CD8-positive, alpha-beta memory T cell (primary cell): Measurements from ENCODE around the gene SLC38A11. TPM values are rescaled to one million over a fixed set of nuclear protein-coding genes. Genes with fewer than 3 reads are reported as not detected.

Experiments
- CTCF ChIA-PET: fragments of 350-600 bp; sonication (Branson Sonifier 250); formaldehyde crosslinking; loops from one replicate; lab custom pipeline; 2021; ENCODE audit warnings: antibody characterized with exemption; lab: Charles Lee
- POLR2A ChIA-PET: fragments of 350-600 bp; sonication (Branson Sonifier 250); formaldehyde crosslinking; loops from one replicate; lab custom pipeline; 2021; ENCODE audit warnings: antibody characterized with exemption; lab: Charles Lee
- DNase-seq, 5 donors: peaks; one replicate each; pipeline versions ENCODE4 v3.0.0 to v3.0.0-alpha.2; 2020 to 2022; ENCODE audit warnings: mixed read lengths in 1 of 5
- H3K27ac ChIP-seq: one replicate; pipeline ENCODE4 v1.7.0; 2013; ENCODE audit warnings: low read depth, mild to moderate bottlenecking, low read length, moderate library complexity
- H3K27me3 ChIP-seq: 2 replicates; pipeline ENCODE4 v1.7.0; 2013; ENCODE audit warnings: low read length, mild to moderate bottlenecking; ENCODE audit not compliant: insufficient read depth, poor library complexity, severe bottlenecking
- H3K36me3 ChIP-seq: 2 replicates; pipeline ENCODE4 v1.7.0; 2013; ENCODE audit warnings: mild to moderate bottlenecking, low read length, moderate library complexity; ENCODE audit not compliant: insufficient read depth
- H3K4me1 ChIP-seq: 2 replicates; pipeline ENCODE4 v1.7.0; 2013; ENCODE audit warnings: mild to moderate bottlenecking, low read length, moderate library complexity; ENCODE audit not compliant: insufficient read depth
- H3K4me3 ChIP-seq: 2 replicates; pipeline ENCODE4 v1.7.0; 2013; ENCODE audit warnings: mild to moderate bottlenecking, low read length
- H3K9me3 ChIP-seq: 2 replicates; pipeline ENCODE4 v1.7.0; 2013; ENCODE audit warnings: mild to moderate bottlenecking, low read length
- H3K27ac Mint-ChIP-seq, 8 donors: one replicate each; pipeline ENCODE4 v1.8.0; 2020 to 2021; ENCODE audit warnings: mixed read lengths in 8 of 8, mild to moderate bottlenecking in 6 of 8, inconsistent platforms in 3 of 8, moderate library complexity in 3 of 8
- H3K27me3 Mint-ChIP-seq, 2 donors: one replicate each; pipeline ENCODE4 v1.8.0; 2020 to 2021; ENCODE audit warnings: mixed read lengths in 2 of 2, mild to moderate bottlenecking in 1 of 2, moderate library complexity in 1 of 2
- H3K36me3 Mint-ChIP-seq, 3 donors: one replicate each; pipeline ENCODE4 v1.8.0; 2020 to 2021; ENCODE audit warnings: mixed read lengths in 3 of 3, inconsistent platforms in 1 of 3, mild to moderate bottlenecking in 1 of 3
- H3K4me1 Mint-ChIP-seq, 3 donors: one replicate each; pipeline ENCODE4 v1.8.0; 2020 to 2021; ENCODE audit warnings: mixed read lengths in 3 of 3, inconsistent platforms in 1 of 3, mild to moderate bottlenecking in 1 of 3
- H3K4me3 Mint-ChIP-seq, 7 donors: one replicate each; pipeline ENCODE4 v1.8.0; 2020 to 2021; ENCODE audit warnings: mixed read lengths in 7 of 7, mild to moderate bottlenecking in 6 of 7, moderate library complexity in 4 of 7, inconsistent platforms in 2 of 7
- H3K9me3 Mint-ChIP-seq, 5 donors: one replicate each; pipeline ENCODE4 v1.8.0; 2020 to 2022; ENCODE audit warnings: mixed read lengths in 5 of 5, mild to moderate bottlenecking in 3 of 5, moderate library complexity in 2 of 5, inconsistent platforms in 1 of 5
- polyA plus RNA-seq: library from polyadenylated mRNA; unstranded; fragments of 300-500 nt; fragmentation: Illumina TruSeq; gene quantifications from one replicate; pipeline ENCODE4 v1.2.3, GENCODE V29; 2021
- total RNA-seq, 2 experiments: library from RNA; stranded (reverse); gene quantifications; one replicate each; pipeline ENCODE4 v1.2.3, GENCODE V29; 2021

Gene SLC38A11
- total and polyA plus RNA-seq, 3 experiments from 2014 or later, result not detected

DNA sequence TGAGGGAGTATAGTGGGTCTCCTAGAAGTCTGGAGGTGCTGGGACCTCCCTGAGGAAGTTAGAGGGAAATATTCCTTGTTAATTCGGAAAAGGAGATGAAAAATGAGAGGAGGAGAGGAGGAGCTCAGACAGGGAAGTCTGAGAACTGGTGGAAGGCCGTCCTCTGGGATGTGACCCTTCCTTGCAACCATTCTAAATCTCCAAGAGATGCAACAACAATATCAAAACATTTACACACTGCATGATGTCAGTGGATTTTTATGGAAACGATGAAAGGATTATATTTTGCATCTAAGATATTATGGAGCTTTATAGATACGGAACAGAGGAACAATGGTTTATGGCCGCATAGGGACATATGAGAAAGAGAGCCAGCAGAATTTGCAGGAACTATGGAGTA lies 63.9 kb downstream of the SLC38A11 start:
- Histone ChIP-seq H3K4me3 (no peak overlapping the region), H3K27me3 (no peaks in the 10 kb centered on the region), H3K27ac (no peak overlapping the region), H3K9me3 (no peaks in the 10 kb centered on the region), H3K4me1 (no peaks in the 10 kb centered on the region), H3K36me3 (no peaks in the 10 kb centered on the region)
- DNase-seq, result no peak
- no peaks in the 10 kb centered on the region for H3K4me1 Mint-ChIP-seq
- H3K27me3 Mint-ChIP-seq, result no peaks in the 10 kb centered on the region
- no peak overlapping the region for H3K4me3 Mint-ChIP-seq
- H3K36me3 Mint-ChIP-seq, result no peaks in the 10 kb centered on the region
- ChIA-PET CTCF (no interaction called here), POLR2A (no interaction called here)
- H3K27ac Mint-ChIP-seq, result no peak overlapping the region
- H3K9me3 Mint-ChIP-seq, result peaks cover 0 to 2% (median 0%) of the 10 kb centered on the region in 5 donors

- Histone ChIP-seq H3K4me1 (no peaks in the 10 kb centered on the region), H3K36me3 (no peaks in the 10 kb centered on the region), H3K27me3 (no peaks in the 10 kb centered on the region), H3K27ac (no peak overlapping the region), H3K4me3 (no peak overlapping the region), H3K9me3 (no peaks in the 10 kb centered on the region)
- no peak for DNase-seq
- Mint-ChIP-seq H3K4me1 (no peaks in the 10 kb centered on the region), H3K36me3 (no peaks in the 10 kb centered on the region), H3K9me3 (peaks cover 0 to 3% (median 0%) of the 10 kb centered on the region in 5 donors), H3K27ac (no peak overlapping the region), H3K27me3 (no peaks in the 10 kb centered on the region), H3K4me3 (no peak overlapping the region)
- ChIA-PET POLR2A (no interaction called here), CTCF (no interaction called here)
Observed at GRCh38 chr2:164890544-164890943, 64.8 kb downstream of the SLC38A11 start.

DNA sequence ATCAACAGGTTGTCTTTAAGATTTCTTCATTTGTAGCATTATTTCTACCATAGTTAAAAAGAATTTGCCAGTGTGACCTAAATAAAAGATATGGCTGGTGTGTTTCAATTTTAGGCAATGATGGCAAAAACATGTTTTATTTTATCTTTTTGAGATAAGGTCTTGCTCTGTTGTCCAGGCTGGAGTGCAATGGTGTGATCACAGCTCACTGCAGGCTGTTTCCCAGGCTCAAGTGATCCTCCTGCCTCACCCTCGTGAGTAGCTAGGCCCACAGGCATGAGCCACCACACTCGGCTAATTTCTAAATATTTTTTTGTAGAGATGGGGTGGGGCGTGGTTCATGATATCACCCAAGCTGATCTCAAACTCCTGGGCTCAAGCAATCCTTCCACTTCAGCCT lies 66.7 kb downstream of the SLC38A11 start:
- ChIA-PET POLR2A (no interaction called here), CTCF (no interaction called here)
- no peaks in the 10 kb centered on the region for H3K27me3 Mint-ChIP-seq
- H3K4me1 Mint-ChIP-seq, result no peaks in the 10 kb centered on the region
- no peaks in the 10 kb centered on the region for H3K36me3 Mint-ChIP-seq
- H3K36me3 ChIP-seq, result no peaks in the 10 kb centered on the region
- H3K4me1 ChIP-seq, result no peaks in the 10 kb centered on the region
- DNase-seq, result no peak
- H3K27ac ChIP-seq, result no peak overlapping the region
- H3K9me3 Mint-ChIP-seq, result peaks cover 0 to 3% (median 0%) of the 10 kb centered on the region in 5 donors
- no peaks in the 10 kb centered on the region for H3K27me3 ChIP-seq
- H3K9me3 ChIP-seq, result no peaks in the 10 kb centered on the region
- no peak overlapping the region for H3K4me3 ChIP-seq
- no peak overlapping the region for H3K27ac Mint-ChIP-seq
- no peak overlapping the region for H3K4me3 Mint-ChIP-seq

- no peak overlapping the region for H3K4me3 Mint-ChIP-seq
- Histone ChIP-seq H3K4me1 (no peaks in the 10 kb centered on the region), H3K4me3 (no peak overlapping the region), H3K27me3 (no peaks in the 10 kb centered on the region), H3K27ac (no peak overlapping the region), H3K9me3 (no peaks in the 10 kb centered on the region), H3K36me3 (no peaks in the 10 kb centered on the region)
- H3K36me3 Mint-ChIP-seq, result no peaks in the 10 kb centered on the region
- DNase-seq, result no peak
- H3K4me1 Mint-ChIP-seq, result no peaks in the 10 kb centered on the region
- H3K27me3 Mint-ChIP-seq, result no peaks in the 10 kb centered on the region
- H3K27ac Mint-ChIP-seq, result no peak overlapping the region
- H3K9me3 Mint-ChIP-seq, result peaks cover 0 to 3% (median 0%) of the 10 kb centered on the region in 5 donors
- POLR2A ChIA-PET, result no interaction called here
- CTCF ChIA-PET, result no interaction called here
Observed at GRCh38 chr2:164887434-164888144, 67.7 kb downstream of the SLC38A11 start.

DNA sequence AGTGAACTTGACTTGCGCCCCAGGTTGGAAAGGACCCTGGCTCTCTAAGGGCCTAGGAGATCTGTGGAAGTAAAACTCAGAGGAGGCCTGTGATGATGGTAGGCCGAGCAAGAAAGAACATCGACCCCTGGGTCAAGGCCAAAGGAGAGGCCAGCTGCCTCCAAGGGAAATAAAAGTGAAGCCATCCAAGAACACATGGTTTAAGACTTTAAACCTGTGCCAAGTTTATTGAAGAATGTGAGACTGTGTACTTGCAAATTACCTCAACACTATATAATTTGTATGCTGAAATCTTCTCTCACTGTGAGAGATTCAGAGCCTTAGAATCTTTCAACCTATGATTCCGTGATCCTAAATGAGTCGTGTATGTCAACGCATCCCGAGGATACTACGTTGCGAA lies 73.0 kb downstream of the SLC38A11 start:
- H3K4me1 ChIP-seq, result no peaks in the 10 kb centered on the region
- no peak for DNase-seq
- CTCF ChIA-PET, result no interaction called here
- Mint-ChIP-seq H3K9me3 (peaks cover 0 to 3% (median 0%) of the 10 kb centered on the region in 5 donors), H3K27ac (no peak overlapping the region), H3K27me3 (no peaks in the 10 kb centered on the region), H3K36me3 (no peaks in the 10 kb centered on the region), H3K4me3 (no peak overlapping the region), H3K4me1 (no peaks in the 10 kb centered on the region)
- H3K36me3 ChIP-seq, result no peaks in the 10 kb centered on the region
- H3K27me3 ChIP-seq, result no peaks in the 10 kb centered on the region
- no peaks in the 10 kb centered on the region for H3K9me3 ChIP-seq
- POLR2A ChIA-PET, result no interaction called here
- no peak overlapping the region for H3K4me3 ChIP-seq
- H3K27ac ChIP-seq, result no peak overlapping the region

DNA sequence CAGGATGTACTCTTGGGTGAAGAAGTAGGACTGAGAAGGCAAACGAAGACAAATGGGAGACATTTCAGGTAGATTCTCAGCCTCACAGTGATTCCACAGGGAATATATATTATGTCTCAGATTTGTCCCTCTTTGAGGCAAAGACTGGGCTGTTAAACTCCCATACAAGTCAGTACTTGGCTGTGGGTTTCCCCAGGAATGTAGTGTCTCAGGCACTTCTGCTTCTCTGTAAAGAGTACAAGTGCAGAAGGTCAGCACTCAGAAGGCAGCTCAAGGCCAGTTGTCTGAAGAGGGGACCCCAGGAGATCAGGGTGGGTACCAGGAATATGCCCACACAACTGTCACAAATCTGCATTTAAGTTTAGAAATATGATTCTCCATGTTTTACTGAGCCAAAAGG lies 73.8 kb downstream of the SLC38A11 start:
- Histone ChIP-seq H3K4me3 (no peak overlapping the region), H3K27me3 (no peaks in the 10 kb centered on the region), H3K4me1 (no peaks in the 10 kb centered on the region), H3K27ac (no peak overlapping the region), H3K9me3 (no peaks in the 10 kb centered on the region), H3K36me3 (no peaks in the 10 kb centered on the region)
- no peaks in the 10 kb centered on the region for H3K4me1 Mint-ChIP-seq
- ChIA-PET CTCF (no interaction called here), POLR2A (no interaction called here)
- H3K27me3 Mint-ChIP-seq, result no peaks in the 10 kb centered on the region
- peaks cover 0 to 3% (median 0%) of the 10 kb centered on the region in 5 donors for H3K9me3 Mint-ChIP-seq
- no peak for DNase-seq
- H3K36me3 Mint-ChIP-seq, result no peaks in the 10 kb centered on the region
- no peak overlapping the region for H3K27ac Mint-ChIP-seq
- H3K4me3 Mint-ChIP-seq, result no peak overlapping the region

DNA sequence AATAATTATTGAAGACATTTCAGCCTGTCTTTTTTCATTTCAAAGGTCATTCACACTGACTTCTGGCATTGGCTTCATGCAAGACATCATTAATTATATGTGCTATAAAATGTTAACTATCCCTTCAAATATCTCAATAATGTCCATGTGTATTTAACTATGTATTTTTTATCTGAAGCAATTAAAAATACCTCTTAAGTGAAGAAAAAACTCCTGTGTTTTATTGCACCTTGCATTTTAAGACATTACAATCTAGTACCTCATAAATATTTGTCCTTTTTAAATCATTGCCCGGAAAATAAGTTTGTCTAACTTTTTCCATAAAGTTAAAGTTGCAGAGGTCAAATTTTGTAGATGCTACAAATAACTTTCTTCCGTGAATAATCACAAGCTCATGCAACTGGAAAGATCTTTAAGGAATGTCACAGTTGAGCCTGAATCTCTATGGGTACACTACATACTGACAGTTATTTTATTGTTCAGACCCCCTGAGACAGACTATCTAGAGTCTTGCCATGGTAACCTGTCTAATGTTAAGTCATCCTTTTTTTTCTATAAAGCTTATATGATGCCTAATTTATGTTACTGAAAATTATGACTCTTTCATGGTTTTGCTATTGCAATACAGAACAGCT lies 75.3 kb downstream of the SLC38A11 start:
- Mint-ChIP-seq H3K4me3 (no peak overlapping the region), H3K9me3 (peaks cover 0 to 3% (median 0%) of the 10 kb centered on the region in 5 donors), H3K4me1 (no peaks in the 10 kb centered on the region), H3K27ac (no peak overlapping the region), H3K27me3 (no peaks in the 10 kb centered on the region), H3K36me3 (no peaks in the 10 kb centered on the region)
- Histone ChIP-seq H3K27me3 (no peaks in the 10 kb centered on the region), H3K4me1 (no peaks in the 10 kb centered on the region), H3K9me3 (no peaks in the 10 kb centered on the region), H3K4me3 (no peak overlapping the region), H3K27ac (no peak overlapping the region), H3K36me3 (no peaks in the 10 kb centered on the region)
- ChIA-PET CTCF (no interaction called here), POLR2A (no interaction called here)
- DNase-seq, result no peak

DNA sequence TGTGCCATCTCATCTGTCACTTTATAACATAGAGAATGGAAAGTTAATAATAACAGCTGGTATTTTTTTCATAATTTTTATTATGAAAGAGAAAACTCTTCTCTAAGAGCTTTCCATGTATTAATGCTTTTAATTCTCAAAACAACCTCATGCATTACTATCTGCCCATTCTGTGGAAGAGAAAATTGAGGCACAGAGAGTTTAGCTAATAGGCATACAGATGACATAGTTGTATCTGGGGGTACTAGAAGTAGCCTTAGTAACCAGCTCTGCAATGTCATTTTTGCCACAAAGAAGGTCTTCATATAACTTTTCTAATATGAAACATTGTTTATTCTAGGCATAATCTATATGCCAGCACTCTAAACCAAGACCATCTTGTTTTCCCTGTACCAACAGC lies 77.4 kb downstream of the SLC38A11 start:
- CTCF ChIA-PET, result no interaction called here
- no peak overlapping the region for H3K27ac ChIP-seq
- H3K9me3 ChIP-seq, result no peaks in the 10 kb centered on the region
- POLR2A ChIA-PET, result no interaction called here
- no peaks in the 10 kb centered on the region for H3K4me1 Mint-ChIP-seq
- H3K36me3 ChIP-seq, result no peaks in the 10 kb centered on the region
- no peak overlapping the region for H3K4me3 Mint-ChIP-seq
- no peaks in the 10 kb centered on the region for H3K27me3 Mint-ChIP-seq
- no peaks in the 10 kb centered on the region for H3K36me3 Mint-ChIP-seq
- no peaks in the 10 kb centered on the region for H3K4me1 ChIP-seq
- no peak for DNase-seq
- H3K4me3 ChIP-seq, result no peak overlapping the region
- H3K27me3 ChIP-seq, result no peaks in the 10 kb centered on the region
- H3K9me3 Mint-ChIP-seq, result peaks cover 0 to 6% (median 0%) of the 10 kb centered on the region in 5 donors
- H3K27ac Mint-ChIP-seq, result no peak overlapping the region
